HG03442 (cell line): ENCODE measurements around the gene SLC25A3.
A peak's percentile ranks its signal among the peaks of the same experiment; 100 is the strongest.

Experiments
- ATAC-seq: cut with Tn5 transposase; IDR thresholded peaks from one replicate; pipeline ENCODE4 v1.9.1; 2021; ENCODE audit warnings: mild to moderate bottlenecking, moderate library complexity; ENCODE audit not compliant: unreplicated experiment

Gene SLC25A3

DNA sequence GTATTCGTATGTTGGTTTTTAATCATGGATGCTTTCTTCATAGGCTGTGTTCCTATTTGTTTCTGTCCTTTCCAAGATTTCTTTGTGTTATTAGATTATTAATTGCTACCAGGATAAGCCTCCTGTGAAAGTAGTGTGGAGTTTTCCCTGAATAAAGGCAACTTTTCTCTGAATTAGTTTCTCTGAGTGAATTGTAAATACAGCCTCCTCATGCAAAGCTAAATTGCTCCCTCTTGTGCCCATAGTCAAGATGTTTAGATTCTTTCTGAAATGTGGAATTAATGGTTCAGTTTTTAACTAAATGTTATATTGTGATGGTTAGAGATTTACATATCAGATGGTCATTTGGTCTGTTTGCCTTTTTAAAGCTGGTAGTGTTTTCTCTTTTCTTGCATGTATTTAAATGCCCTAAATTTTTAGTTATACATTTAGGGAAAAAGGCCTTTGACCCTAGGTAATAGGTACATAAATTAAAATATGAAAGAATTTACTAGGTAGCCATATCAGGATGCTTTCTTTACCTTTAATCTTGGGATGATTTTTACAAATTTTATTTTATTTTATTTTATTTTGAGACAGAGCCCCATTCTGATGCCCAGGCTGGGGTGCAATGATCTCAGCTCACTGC lies 60.5 kb downstream of the SLC25A3 start:
- peak; percentile 40 for ATAC-seq
